Hematopoietic multipotent progenitor cell treated with erythropoietin and hydrocortisone succinate and interleukin-3 and kit ligand, for 4 days (in vitro differentiated cells): ENCODE measurements around the gene CRYBA2.

Experiments
- DNase-seq: peaks from one replicate; pipeline ENCODE4 v3.0.0-alpha.2; 2015

CRYBA2 gene

GRCh38 chr2:218980735-218981389 is 12.4 kb downstream of the CRYBA2 start:
- DNase-seq: no peak

- peak; percentile 92 for DNase-seq
Measured at GRCh38 chr2:218979846-218980734, 13.1 kb downstream of the CRYBA2 start.

- DNase-seq: no peak
Measured at GRCh38 chr2:218975060-218975777, 18.0 kb downstream of the CRYBA2 start.

- no peak for DNase-seq
Measured at GRCh38 chr2:218970894-218971293, 22.3 kb downstream of the CRYBA2 start.

- no peak for DNase-seq
Measured at GRCh38 chr2:218964041-218964771, 29.0 kb downstream of the CRYBA2 start.

GRCh38 chr2:218963601-218964000 is 29.6 kb downstream of the CRYBA2 start:
- no peak for DNase-seq

- DNase-seq: peak; percentile 81
Measured at GRCh38 chr2:218962859-218963492, 30.2 kb downstream of the CRYBA2 start.

GRCh38 chr2:218961651-218962570 is 31.3 kb downstream of the CRYBA2 start:
- peak; percentile 49 for DNase-seq

GRCh38 chr2:218961229-218961628 is 32.0 kb downstream of the CRYBA2 start:
- DNase-seq: no peak

- no peak for DNase-seq
Measured at GRCh38 chr2:218960309-218961165, 32.7 kb downstream of the CRYBA2 start.

- no peak for DNase-seq
Measured at GRCh38 chr2:218959761-218960308, 33.4 kb downstream of the CRYBA2 start.

GRCh38 chr2:218959141-218959731 is 34.0 kb downstream of the CRYBA2 start, which contains the start of gene CDK5R2:
Gene CDK5R2 (plus strand): TSS chr2:218959666. CDS start chr2:218959821, 155 bp downstream.
- peak; percentile 91 for DNase-seq

- DNase-seq: no peak
Measured at GRCh38 chr2:218958276-218958675, 34.9 kb downstream of the CRYBA2 start.

GRCh38 chr2:218957671-218958070 is 35.6 kb downstream of the CRYBA2 start:
- no peak for DNase-seq

- DNase-seq: no peak
Measured at GRCh38 chr2:218956039-218956438, 37.2 kb downstream of the CRYBA2 start.

- no peak for DNase-seq
Measured at GRCh38 chr2:218954541-218955300, 38.5 kb downstream of the CRYBA2 start.

GRCh38 chr2:218953366-218953954 is 39.8 kb downstream of the CRYBA2 start:
- no peak for DNase-seq

- no peak for DNase-seq
Measured at GRCh38 chr2:218952160-218952559, 41.1 kb downstream of the CRYBA2 start.
